Omental fat pad (tissue), 4 donors: Measurements from ENCODE around the gene HNMT. TPM values are rescaled to one million over a fixed set of nuclear protein-coding genes. Genes with fewer than 3 reads are reported as not detected.

Experiments
- ATAC-seq: fragments of 150-250 bp; one replicate; pipeline ENCODE4 v1.9.1; 2016; ENCODE audit warnings: mild to moderate bottlenecking, moderate library complexity; ENCODE audit not compliant: low FRiP score
- DNase-seq: peaks from one replicate; pipeline ENCODE4 v3.0.0-alpha.2; 2019; ENCODE audit warnings: low spot score
- total RNA-seq, 4 donors: library from RNA; depleted of rRNA; stranded (reverse); fragments of >200 nt; gene quantifications; one replicate each; pipeline ENCODE4 v1.1.0, GENCODE V29; 2016
- TF ChIP-seq, protein P1 (sequence below), 3 donors: fragments of 450-650 bp; IDR thresholded peaks; one replicate each; pipeline ENCODE4 v1.5.1; 2016 to 2017; ENCODE audit warnings: antibody characterized with exemption in 3 of 3, mild to moderate bottlenecking in 3 of 3, moderate library complexity in 2 of 3

Gene HNMT
- total RNA-seq, 4 donors from 2014 or later = 69.4 to 160 (median 85.8) TPM

DNA sequence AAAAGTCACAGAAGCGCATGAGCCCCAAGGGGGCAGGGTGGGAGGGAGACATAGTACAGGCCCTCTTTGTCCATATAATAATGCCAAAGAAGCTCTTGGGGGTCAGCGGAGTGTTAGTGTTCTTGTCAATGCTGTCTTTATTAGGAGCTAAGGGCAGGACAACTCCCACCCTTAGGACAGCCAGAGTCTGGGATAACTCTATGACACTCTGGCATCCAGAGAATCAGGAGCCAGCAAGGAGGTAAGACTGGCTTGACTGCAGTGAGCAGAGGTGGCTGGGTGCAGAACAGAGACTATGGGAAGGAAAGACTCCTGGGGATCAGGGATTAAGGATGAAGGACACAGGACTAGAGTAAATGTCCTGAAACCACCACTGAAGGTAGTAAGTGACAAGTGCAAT lies 19.0 kb upstream of the HNMT start:
- ATAC-seq (no peak), DNase-seq (no peak)
- TF ChIP-seq, protein P1, sequence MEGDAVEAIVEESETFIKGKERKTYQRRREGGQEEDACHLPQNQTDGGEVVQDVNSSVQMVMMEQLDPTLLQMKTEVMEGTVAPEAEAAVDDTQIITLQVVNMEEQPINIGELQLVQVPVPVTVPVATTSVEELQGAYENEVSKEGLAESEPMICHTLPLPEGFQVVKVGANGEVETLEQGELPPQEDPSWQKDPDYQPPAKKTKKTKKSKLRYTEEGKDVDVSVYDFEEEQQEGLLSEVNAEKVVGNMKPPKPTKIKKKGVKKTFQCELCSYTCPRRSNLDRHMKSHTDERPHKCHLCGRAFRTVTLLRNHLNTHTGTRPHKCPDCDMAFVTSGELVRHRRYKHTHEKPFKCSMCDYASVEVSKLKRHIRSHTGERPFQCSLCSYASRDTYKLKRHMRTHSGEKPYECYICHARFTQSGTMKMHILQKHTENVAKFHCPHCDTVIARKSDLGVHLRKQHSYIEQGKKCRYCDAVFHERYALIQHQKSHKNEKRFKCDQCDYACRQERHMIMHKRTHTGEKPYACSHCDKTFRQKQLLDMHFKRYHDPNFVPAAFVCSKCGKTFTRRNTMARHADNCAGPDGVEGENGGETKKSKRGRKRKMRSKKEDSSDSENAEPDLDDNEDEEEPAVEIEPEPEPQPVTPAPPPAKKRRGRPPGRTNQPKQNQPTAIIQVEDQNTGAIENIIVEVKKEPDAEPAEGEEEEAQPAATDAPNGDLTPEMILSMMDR (IDR thresholded peaks at IDR 0.05) = no peak

DNA sequence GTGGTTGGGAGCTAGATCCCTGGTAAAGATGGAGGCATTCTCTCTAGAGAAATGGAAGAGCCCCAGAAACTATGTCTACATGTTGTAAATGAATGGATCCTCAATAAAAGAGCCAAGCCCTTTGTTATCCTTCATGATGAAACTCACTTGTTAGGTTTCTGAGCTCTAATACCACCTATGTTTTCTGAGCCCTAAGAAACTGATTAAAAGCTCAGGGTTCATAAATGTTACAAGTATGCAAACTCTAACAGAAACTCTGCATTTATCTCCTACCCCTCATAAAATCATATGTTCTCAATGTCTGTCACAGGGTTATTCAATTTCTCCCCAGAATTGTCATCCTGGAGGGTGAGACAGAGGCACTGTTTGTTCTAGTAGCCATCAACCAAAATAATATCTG lies 18.0 kb upstream of the HNMT start:
- no peak for ATAC-seq
- DNase-seq = no peak
- TF ChIP-seq, protein P1 (IDR thresholded peaks at IDR 0.05) = no peak

DNA sequence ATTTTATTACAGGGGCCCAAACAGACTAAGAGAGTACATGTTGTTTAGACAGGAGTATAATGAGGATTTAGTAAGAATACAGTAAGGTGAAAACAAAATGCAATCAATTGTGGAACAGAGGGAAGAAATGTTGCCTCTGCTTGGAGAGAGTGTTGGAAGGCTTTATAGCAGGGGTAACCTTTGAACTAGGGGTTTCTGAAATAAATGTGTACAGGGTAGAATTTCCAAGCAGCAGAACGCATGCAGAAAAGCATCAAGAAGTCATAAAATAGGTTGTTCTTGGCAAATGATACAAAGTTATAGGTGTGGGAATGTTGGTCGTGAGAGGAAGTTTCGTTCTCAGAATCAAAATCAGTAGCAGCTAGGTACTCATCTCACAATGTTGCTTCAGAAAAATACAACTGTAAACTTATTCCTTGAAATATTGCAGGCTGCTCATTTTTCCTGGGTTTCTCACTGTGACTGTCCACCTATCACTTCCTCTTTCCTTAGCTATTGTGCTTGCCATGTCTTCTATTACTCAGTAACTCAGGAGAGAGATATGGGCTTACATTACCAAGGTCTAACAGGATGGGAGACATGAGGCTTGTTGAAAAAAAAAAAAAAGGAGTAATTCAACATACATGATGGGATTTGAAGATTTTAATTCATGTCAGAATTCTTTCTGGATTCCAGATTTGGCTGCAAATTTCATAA lies 17.1 kb upstream of the HNMT start:
- ATAC-seq (no peak), DNase-seq (no peak)
- TF ChIP-seq, protein P1 (IDR thresholded peaks at IDR 0.05) = no peak

DNA sequence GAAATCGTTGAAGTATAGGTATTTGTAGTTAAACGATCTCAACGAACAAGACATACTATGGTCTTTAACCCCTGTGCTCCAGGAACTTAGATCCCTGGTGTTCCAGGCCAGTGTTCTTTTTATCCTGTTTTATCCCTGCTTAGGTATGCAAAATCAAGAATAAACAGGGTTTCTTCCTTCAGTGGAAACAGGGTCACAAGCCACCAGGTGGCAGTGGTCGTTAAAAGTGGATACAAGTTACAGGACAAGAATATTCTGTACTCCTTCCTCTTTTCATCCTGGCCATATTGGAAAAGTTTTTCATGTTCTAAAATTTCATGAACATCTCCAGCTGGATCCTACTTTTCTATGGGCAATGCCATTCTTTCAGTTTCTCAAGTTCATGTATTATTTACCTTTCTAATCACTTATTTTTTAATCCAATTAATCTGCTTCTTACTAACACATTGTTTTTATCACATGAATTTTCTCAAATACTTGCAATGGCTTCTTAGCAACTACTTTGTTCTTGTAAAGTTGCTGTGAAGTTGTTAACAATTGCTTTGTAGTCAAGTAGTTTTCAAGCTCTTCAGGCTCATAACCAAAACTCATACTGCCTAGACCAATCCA lies 16.4 kb upstream of the HNMT start:
- ATAC-seq (no peak), DNase-seq (peak; percentile 49)
- TF ChIP-seq, protein P1 (IDR thresholded peaks at IDR 0.05) = peak in 1 of 3 donors; percentile 48

DNA sequence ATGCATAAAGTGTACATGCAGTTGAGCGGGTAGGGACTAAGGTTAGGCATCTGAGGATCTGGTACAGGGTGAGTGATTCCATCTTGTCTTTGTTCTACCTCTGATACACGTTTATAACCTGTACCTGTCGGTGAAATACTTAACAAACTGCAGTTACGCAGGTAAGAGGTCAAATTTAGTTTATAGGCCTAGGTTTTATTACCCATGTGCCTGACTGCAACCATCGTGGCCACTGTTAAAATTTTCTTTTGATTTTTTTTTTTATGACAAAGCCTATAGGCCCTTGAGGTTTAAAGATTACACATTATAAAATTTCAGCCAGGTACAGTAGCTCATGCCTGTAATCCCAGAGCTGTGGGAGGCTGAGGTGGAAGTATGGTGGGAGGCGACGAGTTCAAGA lies 15.4 kb upstream of the HNMT start:
- TF ChIP-seq, protein P1 (IDR thresholded peaks at IDR 0.05) = no peak
- no peak for ATAC-seq
- DNase-seq = no peak

DNA sequence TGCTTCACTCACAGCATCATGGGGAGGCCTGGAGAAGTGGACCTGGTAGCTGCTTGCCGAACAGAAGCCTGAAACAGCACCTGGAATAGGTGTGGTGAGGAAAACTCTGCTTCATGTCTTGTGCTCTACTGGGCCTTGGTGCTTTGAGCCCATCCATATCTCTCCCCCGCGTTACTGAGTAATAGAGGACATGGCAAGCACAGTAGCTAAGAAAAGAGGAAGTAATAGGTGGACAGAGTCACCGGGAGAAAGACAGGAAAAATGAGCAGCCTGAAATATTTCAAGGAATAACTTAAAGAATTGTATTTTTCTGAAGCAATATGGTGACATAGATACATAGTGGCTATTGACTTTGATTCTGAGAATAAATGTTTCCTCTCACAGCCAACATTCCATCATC lies 14.0 kb upstream of the HNMT start:
- DNase-seq = no peak
- no peak for ATAC-seq
- TF ChIP-seq, protein P1 (IDR thresholded peaks at IDR 0.05) = no peak

DNA sequence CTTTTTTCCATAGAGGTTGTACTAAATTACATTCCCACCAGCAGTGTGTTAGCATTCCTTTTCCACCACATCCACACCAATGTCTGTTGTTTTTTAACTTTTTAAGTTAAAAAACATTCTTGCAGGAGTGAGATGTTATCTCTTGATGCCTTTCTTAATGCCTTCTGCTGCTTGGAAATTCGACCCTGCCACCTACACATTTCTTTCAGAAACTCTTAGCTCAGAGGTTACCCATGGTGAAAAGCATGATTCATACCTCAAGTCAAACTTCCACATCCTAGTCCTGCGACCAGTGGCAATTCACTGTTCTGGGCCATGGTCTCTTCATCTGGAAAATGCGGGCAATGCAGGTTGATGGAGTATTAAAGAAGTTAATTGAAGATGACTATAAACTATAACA lies 12.7 kb upstream of the HNMT start:
- DNase-seq = no peak
- TF ChIP-seq, protein P1 (IDR thresholded peaks at IDR 0.05) = no peak
- ATAC-seq = no peak
